ENCODE measurements around the gene IDE.

GRCh38 chr10:92530421-92530820 is 43.5 kb downstream of the IDE start:
- no peak for TF ChIP-seq RARB (CRISPR knock-in tag; IDR thresholded peaks at IDR 0.05)
- TF ChIP-seq TCF4 (CRISPR knock-in tag; IDR thresholded peaks at IDR 0.05; ENCODE audit: borderline replicate concordance), result no peak
- no peak for TF ChIP-seq ZFP3 (CRISPR knock-in tag; IDR thresholded peaks at IDR 0.05)
- no peak for TF ChIP-seq SNAI2 (CRISPR knock-in tag; IDR thresholded peaks at IDR 0.05)
- no peak for TF ChIP-seq PATZ1 (CRISPR knock-in tag; IDR thresholded peaks at IDR 0.05; ENCODE audit: borderline replicate concordance)
- TF ChIP-seq ZNF70 (CRISPR knock-in tag; IDR thresholded peaks at IDR 0.05), result no peak
- TF ChIP-seq CREB5 (CRISPR knock-in tag; IDR thresholded peaks at IDR 0.05; ENCODE audit: low read depth), result no peak

All from SK-N-SH treated with all-trans-retinoic acid at 6 μM for 48 hours (cell line).